HG03139 (cell line): ENCODE measurements around the gene HSDL1.
"Not testable (repeated sequence)": the region's sequence is repeated elsewhere in the genome, so short reads cannot be mapped to it uniquely, and the experiment has no call there.

Experiments used
- ATAC-seq: cut with Tn5 transposase; IDR thresholded peaks from one replicate; pipeline ENCODE4 v1.9.1; 2021; ENCODE audit not compliant: unreplicated experiment

The HSDL1 gene

DNA sequence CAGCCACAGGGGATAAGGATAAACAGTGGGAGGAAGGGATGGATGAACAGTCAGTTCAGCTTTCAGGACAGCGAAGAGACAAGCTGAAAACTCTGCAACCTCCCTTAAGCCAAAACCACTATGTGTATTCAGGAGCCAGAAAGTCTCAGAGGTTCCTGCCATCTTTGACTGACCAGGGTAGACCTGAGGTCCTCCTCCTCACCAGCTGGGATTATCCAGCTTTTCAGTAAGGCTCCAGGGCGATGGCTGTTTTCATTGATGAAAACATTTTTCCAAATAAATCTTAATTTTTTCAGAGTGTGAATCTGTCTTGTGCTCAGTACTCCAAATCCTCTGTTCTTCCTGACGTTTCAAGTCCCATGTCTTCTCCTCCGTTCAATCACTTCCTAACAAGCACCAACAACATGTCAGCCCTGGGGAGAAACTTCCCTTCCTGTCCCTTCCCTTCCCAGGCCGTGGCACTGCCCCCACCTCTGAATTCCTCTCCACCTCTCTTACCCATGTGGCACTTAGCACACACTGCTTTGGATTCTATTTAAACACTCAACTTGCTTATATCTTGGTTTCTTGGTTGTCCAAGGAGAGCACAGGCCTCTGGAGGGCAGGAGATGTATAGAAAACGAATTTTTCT is 5.2 kb downstream of the HSDL1 start:
- ATAC-seq = no peak

- ATAC-seq = no peak
Observed at GRCh38 chr16:84138824-84139627, 6.0 kb downstream of the HSDL1 start.

- ATAC-seq = no peak
Observed at GRCh38 chr16:84138500-84138823, 6.5 kb downstream of the HSDL1 start.

DNA sequence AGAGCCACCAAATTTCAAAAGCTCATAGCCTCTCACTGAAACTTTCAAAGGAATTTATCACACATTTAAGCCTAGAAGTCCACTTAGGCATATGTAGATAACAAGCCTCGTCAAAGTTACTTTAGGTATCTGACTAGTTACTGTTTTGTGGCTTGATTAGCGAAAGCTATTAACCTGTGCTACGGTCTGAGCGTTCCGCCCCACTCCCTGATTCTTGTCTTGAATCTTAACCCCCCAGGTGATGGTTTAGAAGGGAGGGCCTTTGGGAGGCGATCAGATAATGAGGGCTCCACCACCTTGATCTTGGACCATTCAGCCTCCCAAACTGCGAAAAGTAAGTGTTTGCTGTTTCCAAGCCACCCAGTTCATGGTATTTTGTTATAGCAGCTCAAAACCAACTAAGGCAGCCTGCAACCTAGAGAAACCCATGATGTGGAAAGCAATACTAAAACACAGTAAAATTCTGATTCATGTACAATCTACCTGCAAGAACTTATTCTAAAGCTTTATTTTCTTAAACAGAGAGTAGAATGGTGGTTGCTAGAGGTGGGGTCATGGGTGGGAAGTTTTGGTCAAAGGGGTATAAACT is 7.1 kb downstream of the HSDL1 start:
- no peak for ATAC-seq

DNA sequence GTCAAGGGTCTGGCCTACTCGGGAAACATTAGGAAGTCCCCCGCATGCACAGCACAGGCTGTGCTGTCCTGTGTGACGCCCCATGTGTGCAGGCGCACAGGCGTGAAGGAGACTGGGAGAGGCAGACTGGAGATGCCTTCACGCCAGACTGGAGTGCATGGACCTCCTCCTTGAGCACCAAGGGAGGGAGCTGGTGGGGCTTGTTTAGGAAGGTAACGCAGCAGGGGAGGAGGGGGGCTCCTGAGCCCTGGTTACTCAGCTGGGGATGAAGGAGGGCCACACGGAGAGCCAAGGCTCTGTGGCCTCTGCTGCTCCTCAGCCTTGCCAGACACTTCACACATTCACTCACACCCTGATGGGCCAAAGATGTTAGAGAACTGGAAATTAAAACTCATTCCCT is 7.7 kb downstream of the HSDL1 start:
- ATAC-seq = no peak

DNA sequence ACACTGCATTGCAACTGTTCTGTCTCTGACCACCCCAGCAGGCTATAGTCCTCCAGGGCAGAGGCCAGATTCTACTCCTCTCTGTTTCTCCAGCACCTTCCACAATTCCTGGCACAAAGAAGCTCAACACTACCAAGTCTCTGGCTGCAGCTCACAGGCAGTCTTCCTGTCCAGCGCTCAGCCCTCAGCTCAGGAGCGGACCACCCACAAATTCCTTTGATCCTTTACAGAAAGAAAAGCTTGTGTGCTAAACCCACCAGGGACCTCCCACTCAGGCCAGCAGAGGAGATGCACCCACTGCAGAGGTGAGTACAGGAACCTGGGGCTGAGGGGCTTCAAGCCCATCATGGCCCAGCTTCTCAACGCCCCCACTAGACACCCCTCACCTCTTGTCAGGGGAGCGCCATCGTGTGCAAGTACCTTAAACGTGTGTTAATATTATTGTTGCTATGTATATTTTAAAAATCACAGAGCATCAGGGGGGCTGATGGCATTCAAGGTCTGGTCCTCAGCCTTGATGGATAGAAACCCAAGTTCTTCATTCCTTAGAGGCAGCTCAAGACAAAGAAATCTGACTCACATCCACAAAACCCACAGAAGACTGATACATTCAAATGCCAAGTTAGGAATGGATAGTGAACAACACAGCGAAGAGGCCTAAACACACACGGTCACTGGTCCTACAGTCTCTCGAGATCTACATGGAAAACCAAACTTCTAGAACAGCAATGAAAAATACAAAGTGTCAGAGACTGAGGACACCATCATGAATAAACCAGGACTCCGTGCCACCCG is 8.4 kb downstream of the HSDL1 start:
- ATAC-seq = no peak

DNA sequence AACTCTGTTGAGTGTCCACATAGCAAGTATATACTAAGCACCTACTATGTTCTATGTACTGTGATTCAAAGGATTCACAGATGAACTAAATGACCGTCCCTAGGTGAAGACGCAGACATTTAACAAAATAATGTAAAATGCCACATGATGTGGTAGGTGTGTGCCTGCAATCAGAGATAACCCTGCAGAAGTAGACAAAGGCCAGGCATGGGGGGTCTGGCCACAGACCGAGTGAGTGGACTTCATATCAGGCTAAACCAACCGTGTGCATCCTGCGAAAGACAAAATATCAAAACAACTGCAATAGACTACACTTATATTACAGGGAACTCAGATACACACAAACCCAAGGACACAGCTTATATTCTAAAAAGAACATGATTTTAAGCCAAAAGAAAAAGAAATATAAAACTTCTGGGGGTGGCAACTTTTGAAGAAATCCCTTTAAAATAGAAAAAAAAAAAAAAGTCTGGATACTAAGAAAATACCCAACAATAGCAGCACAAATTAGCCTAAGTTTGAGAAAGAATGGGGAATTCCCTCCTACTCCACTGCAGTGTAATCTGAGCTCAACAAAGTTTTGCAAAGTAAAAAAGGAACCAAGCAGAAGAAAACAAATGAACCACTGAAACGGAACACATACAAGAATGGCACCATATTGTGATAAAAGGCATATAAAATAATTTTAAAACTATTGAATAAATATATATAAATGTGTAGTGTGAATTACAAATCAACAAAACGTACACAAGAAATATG is 12.3 kb downstream of the HSDL1 start:
- ATAC-seq = no peak

- no peak for ATAC-seq
Observed at GRCh38 chr16:84131117-84131516, 13.9 kb downstream of the HSDL1 start.

DNA sequence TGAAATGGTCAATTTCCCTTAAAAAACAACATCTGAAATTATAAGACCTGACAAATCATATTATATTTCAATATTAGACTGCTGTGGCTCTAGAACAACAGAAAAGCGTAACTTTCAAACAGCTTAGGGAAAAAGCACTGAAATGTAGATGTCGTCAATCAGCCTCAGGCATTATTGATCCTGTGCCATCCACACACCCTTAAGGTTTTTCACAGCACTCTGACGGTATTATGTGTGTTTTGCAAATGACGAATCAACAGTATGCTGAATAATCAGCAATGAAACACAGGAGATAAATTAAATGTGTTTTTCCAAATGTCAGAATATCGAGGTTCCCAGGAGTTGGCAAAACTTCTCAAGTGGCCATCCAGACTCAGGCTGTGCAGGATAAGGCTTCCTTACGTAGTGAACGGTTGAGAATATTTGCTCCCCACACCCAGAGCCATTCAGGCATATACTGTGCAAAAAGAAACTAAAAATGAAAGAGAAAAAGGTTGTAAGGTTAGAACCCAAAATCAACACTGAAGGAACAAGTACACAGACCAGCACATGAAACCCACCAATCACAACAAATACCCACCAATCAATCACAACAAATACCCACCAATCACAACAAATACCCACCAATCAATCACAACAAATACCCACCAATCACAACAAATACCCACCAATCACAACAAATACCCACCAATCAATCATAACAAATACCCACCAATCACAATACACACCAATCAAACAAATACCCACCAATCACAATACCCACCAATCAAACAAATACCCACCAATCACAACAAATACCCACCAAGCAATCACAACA is 20.5 kb downstream of the HSDL1 start:
- ATAC-seq = no peak

GRCh38 chr16:84121007-84121406 is 24.0 kb downstream of the HSDL1 start:
- no peak for ATAC-seq

- ATAC-seq = no peak
Observed at GRCh38 chr16:84120023-84120422, 25.0 kb downstream of the HSDL1 start.

- no peak for ATAC-seq
Observed at GRCh38 chr16:84119368-84119767, 25.6 kb downstream of the HSDL1 start.

DNA sequence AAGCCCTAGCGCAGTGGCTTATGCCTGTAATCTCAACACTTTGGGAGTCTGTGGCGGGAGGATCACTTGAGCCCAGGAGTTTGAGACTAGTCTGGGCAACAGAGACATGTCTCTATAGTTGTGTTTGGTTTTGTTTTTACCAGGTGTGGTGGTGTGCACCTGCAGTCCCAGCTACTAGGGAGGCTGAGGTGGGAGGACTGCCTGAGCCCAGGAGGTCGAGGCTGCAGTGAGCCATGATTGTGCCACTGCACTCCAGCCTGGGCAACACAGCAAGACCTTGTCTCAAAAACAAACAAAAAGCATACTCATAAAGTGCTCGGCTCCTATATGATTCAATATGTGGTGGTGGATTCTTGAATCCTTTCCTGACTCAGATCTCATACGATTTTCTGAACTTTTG is 26.7 kb downstream of the HSDL1 start:
- not testable (repeated sequence) for ATAC-seq

- ATAC-seq = no peak
Observed at GRCh38 chr16:84117494-84117843, 27.5 kb downstream of the HSDL1 start.

- ATAC-seq = peak; percentile 88
Observed at GRCh38 chr16:84116720-84117493, 28.1 kb downstream of the HSDL1 start, which contains the start of gene MBTPS1. MBTPS1 (minus strand) TSS chr16:84116942; CDS start chr16:84101783, 15,159 bp downstream.

GRCh38 chr16:84115919-84116719 is 28.9 kb downstream of the HSDL1 start:
- peak; percentile 27 for ATAC-seq

DNA sequence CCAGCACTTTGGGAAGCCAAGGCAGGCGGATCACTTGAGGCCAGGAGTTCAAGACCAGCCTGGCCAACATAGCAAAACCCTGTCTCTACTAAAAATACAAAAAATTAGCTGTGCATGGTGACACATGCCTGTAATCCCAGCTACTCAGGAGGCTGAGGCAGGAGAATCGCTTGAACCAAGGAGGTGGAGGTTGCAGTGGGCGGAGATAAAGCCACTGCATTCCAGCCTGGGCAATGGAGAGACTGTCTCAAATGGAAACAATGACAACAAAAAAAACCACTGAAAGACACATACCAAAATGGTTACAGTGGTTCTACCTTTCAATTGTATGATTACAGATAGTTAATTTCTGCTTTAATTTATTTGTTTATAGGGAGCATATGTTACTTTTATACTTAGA is 33.0 kb downstream of the HSDL1 start:
- not testable (repeated sequence) for ATAC-seq

DNA sequence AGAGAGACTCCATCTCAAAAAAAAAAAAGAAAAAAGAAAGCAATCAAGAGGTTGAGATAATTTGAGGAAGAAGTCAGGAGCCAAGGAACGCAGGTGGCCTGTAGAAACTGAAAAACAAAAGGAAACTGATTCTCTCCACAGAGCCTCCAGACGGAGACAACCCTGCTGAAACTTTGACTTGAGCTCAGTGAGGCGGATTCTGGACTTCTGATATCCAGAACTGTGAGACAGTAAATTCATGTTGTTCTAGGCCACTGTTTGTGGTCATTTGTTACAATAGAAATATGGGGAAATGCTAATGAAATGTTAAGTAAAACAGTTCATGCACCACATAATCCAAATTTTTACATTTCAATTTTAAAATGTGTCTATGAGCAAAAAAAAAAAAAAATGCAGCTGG is 33.5 kb downstream of the HSDL1 start:
- no peak for ATAC-seq
